T-cell (primary cell): ENCODE data around the gene TNFAIP3. TPM values are rescaled to one million over a fixed set of nuclear protein-coding genes. Genes with fewer than 3 reads are reported as not detected.

Experiments
- ATAC-seq, 4 experiments: fragments of 200-7000 bp in 3 of 4; fragments of 150-1000 bp in 1 of 4; cut with Tn5 transposase; replicated peaks in 1 of 4; 1 replicate in 3 of 4; 2 replicates in 1 of 4; pipeline ENCODE4 v1.10.0; 2021; ENCODE audit warnings: moderate library complexity in 3 of 4, mild to moderate bottlenecking in 2 of 4, moderate number of reproducible peaks in 1 of 4
- CTCF ChIA-PET, 2 donors: fragments of 300-600 bp; sonication (Branson Sonifier 250); formaldehyde crosslinking; loops; one replicate each; lab custom pipeline; 2022; ENCODE audit warnings: antibody characterized with exemption in 2 of 2; lab: Charles Lee
- POLR2A ChIA-PET, 2 donors: fragments of 300-600 bp; sonication (Branson Sonifier 250); formaldehyde crosslinking; loops; one replicate each; lab custom pipeline; 2022; ENCODE audit warnings: antibody characterized with exemption in 2 of 2; lab: Charles Lee
- DNase-seq, 35 experiments: peaks; one replicate each; pipeline versions ENCODE4 v3.0.0 to v3.0.0-alpha.2; 2013 to 2023
- H3K27ac ChIP-seq: one replicate; pipeline ENCODE4 v1.5.1; 2013; ENCODE audit warnings: low read length
- H3K27me3 ChIP-seq, 2 experiments: replicated peaks in 1 of 2; 1 replicate in 1 of 2; 2 replicates in 1 of 2; pipeline versions ENCODE4 v1.6.1 to v1.7.0; 2013; ENCODE audit warnings: low read length in 1 of 2, mixed read lengths in 1 of 2; ENCODE audit not compliant: control insufficient read depth in 2 of 2, insufficient read depth in 2 of 2; ENCODE audit errors: extremely low read depth in 1 of 2
- H3K36me3 ChIP-seq, 2 donors: 1 replicate in 1 of 2; 2 replicates in 1 of 2; pipeline versions ENCODE4 v1.6.1 to v1.7.0; 2013; ENCODE audit warnings: low read length in 1 of 2; ENCODE audit not compliant: control insufficient read depth in 2 of 2, insufficient read depth in 1 of 2; ENCODE audit errors: extremely low read depth in 1 of 2
- H3K4me1 ChIP-seq, 2 experiments: 1 replicate in 1 of 2; 2 replicates in 1 of 2; pipeline versions ENCODE4 v1.6.1 to v1.7.0; 2013; ENCODE audit warnings: low read length in 2 of 2, mixed read lengths in 1 of 2; ENCODE audit not compliant: insufficient read depth in 2 of 2, control insufficient read depth in 1 of 2; ENCODE audit errors: extremely low read depth in 1 of 2
- H3K4me3 ChIP-seq, 2 donors: 1 replicate in 1 of 2; 2 replicates in 1 of 2; pipeline versions ENCODE4 v1.5.1 to v1.7.0; 2013; ENCODE audit warnings: mild to moderate bottlenecking in 2 of 2, low read length in 1 of 2, moderate library complexity in 1 of 2; ENCODE audit not compliant: control insufficient read depth in 1 of 2; ENCODE audit errors: extremely low read depth in 1 of 2
- H3K9me3 ChIP-seq: 2 replicates; pipeline ENCODE4 v1.7.0; 2013
- H3K27ac Mint-ChIP-seq, 2 donors: one replicate each; pipeline ENCODE4 v1.8.0; 2020 to 2021; ENCODE audit warnings: mild to moderate bottlenecking in 2 of 2, mixed read lengths in 2 of 2
- H3K27me3 Mint-ChIP-seq, 2 donors: one replicate each; pipeline ENCODE4 v1.8.0; 2021 to 2022; ENCODE audit warnings: mixed read lengths in 2 of 2
- H3K36me3 Mint-ChIP-seq: one replicate; pipeline ENCODE4 v1.8.0; 2021; ENCODE audit warnings: mixed read lengths
- H3K4me1 Mint-ChIP-seq, 3 donors: one replicate each; pipeline ENCODE4 v1.8.0; 2020 to 2022; ENCODE audit warnings: mixed read lengths in 3 of 3, mild to moderate bottlenecking in 1 of 3
- H3K4me3 Mint-ChIP-seq, 3 donors: one replicate each; pipeline ENCODE4 v1.8.0; 2020 to 2022; ENCODE audit warnings: mild to moderate bottlenecking in 3 of 3, mixed read lengths in 3 of 3, moderate library complexity in 3 of 3
- H3K9me3 Mint-ChIP-seq, 3 donors: one replicate each; pipeline ENCODE4 v1.8.0; 2020 to 2022; ENCODE audit warnings: mixed read lengths in 3 of 3
- WGBS: methylation state at CpG from one replicate; pipeline ENCODE4 v1.1.5; 2013; ENCODE audit warnings: missing lambda C conversion rate; ENCODE audit not compliant: insufficient coverage; 5-methylcytosine and 5-hydroxymethylcytosine counted together
- total RNA-seq, 35 experiments: library from RNA in 6 of 35; stranded (reverse) in 6 of 35; fragments of 120-200 nt in 1 of 35; gene quantifications; one replicate each; pipeline versions ENCODE4 v1.2.1 to v1.2.4 and lab custom pipeline; 2013 to 2026

The TNFAIP3 gene
- total RNA-seq, 5 donors from 2014 or later (not counting 1 experiment from before 2014, with no cell fraction given), result 109 to 2,994 (median 145) TPM

- peak overlapping the region; percentile 90 to 100 for H3K4me3 ChIP-seq
- 1% methylated on average over 29 of the region's 32 CpGs for WGBS
- ATAC-seq, result peak in 1 of 4 experiments; percentile 20
- peak in 29 of 35 experiments; percentile 27 to 70 (median 55) for DNase-seq
- Mint-ChIP-seq H3K4me3 (peak overlapping the region; percentile 92 to 98 (median 96)), H3K9me3 (no peaks in the 10 kb centered on the region), H3K27me3 (no peaks in the 10 kb centered on the region), H3K27ac (peak overlapping the region; percentile 95 to 98), H3K4me1 (peaks cover 62 to 70% (median 66%) of the 10 kb centered on the region in 3 donors), H3K36me3 (peaks cover 49% of the 10 kb centered on the region)
- CTCF ChIA-PET, result interaction anchor here (0.6 to 7.9 kb wide), 19 partner anchors 9 to 160 kb away, joined by 3 to 52 read pairs (median 5); no protein-coding TSS in a partner anchor
- H3K27me3 ChIP-seq, result no peaks in the 10 kb centered on the region
- H3K9me3 ChIP-seq, result no peaks in the 10 kb centered on the region
- peak overlapping the region; percentile 99 for H3K27ac ChIP-seq
- POLR2A ChIA-PET, result interaction anchor here (0.6 to 9.2 kb wide), 25 partner anchors 9 to 168 kb away, joined by 3 to 204 read pairs (median 5); no protein-coding TSS in a partner anchor
- peaks cover 32 to 37% of the 10 kb centered on the region in 2 experiments for H3K4me1 ChIP-seq
- H3K36me3 ChIP-seq, result peaks cover 0 to 14% of the 10 kb centered on the region in 2 donors
These were observed 838 bp downstream of the TNFAIP3 start for GRCh38 chr6:137867685-137868509.

GRCh38 chr6:137868721-137869548, 1.9 kb downstream of the TNFAIP3 start:
- no peaks in the 10 kb centered on the region for H3K27me3 ChIP-seq
- ATAC-seq (no peak), DNase-seq (peak in 3 of 35 experiments; percentile 19 to 49 (median 47))
- peak overlapping the region; percentile 95 to 98 for H3K27ac Mint-ChIP-seq
- ChIA-PET CTCF (interaction anchor here (0.9 to 7.9 kb wide), 11 partner anchors 13 to 163 kb away, joined by 3 to 52 read pairs (median 7); no protein-coding TSS in a partner anchor), POLR2A (interaction anchor here (0.7 to 9.2 kb wide), 23 partner anchors 8 to 171 kb away, joined by 3 to 204 read pairs (median 5); no protein-coding TSS in a partner anchor)
- no peaks in the 10 kb centered on the region for H3K9me3 ChIP-seq
- H3K27me3 Mint-ChIP-seq, result no peaks in the 10 kb centered on the region
- peaks cover 0 to 22% of the 10 kb centered on the region in 2 donors for H3K36me3 ChIP-seq
- peaks cover 57% of the 10 kb centered on the region for H3K36me3 Mint-ChIP-seq
- H3K9me3 Mint-ChIP-seq, result no peaks in the 10 kb centered on the region
- 37% methylated on average over 5 of the region's 10 CpGs for WGBS
- peaks cover 73 to 80% (median 77%) of the 10 kb centered on the region in 3 donors for H3K4me1 Mint-ChIP-seq
- H3K4me3 Mint-ChIP-seq, result peak overlapping the region; percentile 92 to 98 (median 96)
- peak overlapping the region; percentile 90 to 100 for H3K4me3 ChIP-seq
- H3K27ac ChIP-seq, result peak overlapping the region; percentile 99
- peaks cover 39 to 42% of the 10 kb centered on the region in 2 experiments for H3K4me1 ChIP-seq

- peaks cover 39 to 48% of the 10 kb centered on the region in 2 experiments for H3K4me1 ChIP-seq
- no CpG with 5 or more reads among the region's 3 CpGs for WGBS
- H3K4me3 ChIP-seq, result peak overlapping the region; percentile 90 to 100
- Mint-ChIP-seq H3K27ac (peak overlapping the region; percentile 95 to 98), H3K27me3 (no peaks in the 10 kb centered on the region), H3K9me3 (no peaks in the 10 kb centered on the region), H3K4me3 (peak overlapping the region; percentile 92 to 98 (median 96)), H3K36me3 (peaks cover 59% of the 10 kb centered on the region), H3K4me1 (peaks cover 78 to 81% (median 79%) of the 10 kb centered on the region in 3 donors)
- ChIA-PET CTCF (interaction anchor here (1.2 to 7.9 kb wide), 11 partner anchors 12 to 164 kb away, joined by 3 to 52 read pairs (median 5); no protein-coding TSS in a partner anchor), POLR2A (interaction anchor here (0.6 to 9.2 kb wide), 30 partner anchors 8 to 1966 kb away, joined by 3 to 204 read pairs (median 4); no protein-coding TSS in a partner anchor)
- peaks cover 3 to 30% of the 10 kb centered on the region in 2 donors for H3K36me3 ChIP-seq
- H3K9me3 ChIP-seq, result no peaks in the 10 kb centered on the region
- H3K27me3 ChIP-seq, result no peaks in the 10 kb centered on the region
- peak overlapping the region; percentile 99 for H3K27ac ChIP-seq
- DNase-seq, result peak in 2 of 35 experiments; percentile 33 to 42
- no peak for ATAC-seq
These were observed 2.7 kb downstream of the TNFAIP3 start for GRCh38 chr6:137869549-137870307.

- Mint-ChIP-seq H3K9me3 (no peaks in the 10 kb centered on the region), H3K27ac (peak overlapping the region; percentile 95 to 98), H3K36me3 (peaks cover 65% of the 10 kb centered on the region), H3K4me3 (peak overlapping the region; percentile 92 to 98 (median 96)), H3K27me3 (no peaks in the 10 kb centered on the region), H3K4me1 (peaks cover 78 to 81% (median 80%) of the 10 kb centered on the region in 3 donors)
- peak overlapping the region; percentile 90 to 100 for H3K4me3 ChIP-seq
- H3K27ac ChIP-seq, result peak overlapping the region; percentile 99
- ATAC-seq (no peak), DNase-seq (peak in 2 of 35 experiments; percentile 29 to 40)
- H3K36me3 ChIP-seq, result peaks cover 8 to 35% of the 10 kb centered on the region in 2 donors
- ChIA-PET CTCF (interaction anchor here (0.7 to 7.9 kb wide), 12 partner anchors 11 to 164 kb away, joined by 3 to 52 read pairs (median 4); no protein-coding TSS in a partner anchor), POLR2A (interaction anchor here (0.6 to 9.2 kb wide), 28 partner anchors 7 to 1967 kb away, joined by 3 to 204 read pairs (median 4); no protein-coding TSS in a partner anchor)
- no peaks in the 10 kb centered on the region for H3K9me3 ChIP-seq
- no peaks in the 10 kb centered on the region for H3K27me3 ChIP-seq
- WGBS, result no CpG with 5 or more reads among the region's 5 CpGs
- H3K4me1 ChIP-seq, result peaks cover 39 to 53% of the 10 kb centered on the region in 2 experiments
These were observed 3.2 kb downstream of the TNFAIP3 start for GRCh38 chr6:137870308-137870644.

DNA sequence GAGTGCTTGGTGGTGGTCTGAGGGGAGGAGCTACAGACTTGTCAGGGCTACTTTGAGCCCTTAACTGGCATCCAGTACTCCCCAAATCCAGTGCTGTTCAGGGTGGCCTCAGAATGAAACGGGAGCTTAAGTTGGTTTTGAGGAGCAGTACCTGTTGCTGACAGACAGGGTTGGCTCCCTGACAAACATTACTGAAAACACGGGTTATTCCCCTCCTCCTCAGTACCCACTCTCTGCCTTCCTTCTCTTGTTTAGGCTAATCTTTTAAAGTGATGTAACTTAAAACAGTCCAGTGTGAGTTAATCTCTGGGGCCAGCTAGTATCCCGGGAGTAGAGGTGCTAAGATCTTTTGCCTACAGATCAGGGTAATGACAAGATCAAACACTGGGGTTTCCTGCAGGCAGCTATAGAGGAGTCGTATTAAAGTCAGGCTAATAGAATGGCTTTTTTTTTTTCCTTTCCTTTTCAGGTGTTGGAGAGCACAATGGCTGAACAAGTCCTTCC, 3.7 kb downstream of the TNFAIP3 start:
- CTCF ChIA-PET, result interaction anchor here (0.5 to 7.9 kb wide), 17 partner anchors 11 to 166 kb away, joined by 3 to 52 read pairs (median 5); no protein-coding TSS in a partner anchor

More for the DNA sequence above, 3.7 kb downstream of the TNFAIP3 start:
- peak overlapping the region; percentile 90 to 100 for H3K4me3 ChIP-seq
- Mint-ChIP-seq H3K27me3 (no peaks in the 10 kb centered on the region), H3K4me3 (peak overlapping the region; percentile 92 to 98 (median 96)), H3K27ac (peak overlapping the region; percentile 95 to 98), H3K36me3 (peaks cover 70% of the 10 kb centered on the region), H3K4me1 (peaks cover 78 to 82% (median 82%) of the 10 kb centered on the region in 3 donors), H3K9me3 (no peaks in the 10 kb centered on the region)
- H3K27ac ChIP-seq, result peak overlapping the region; percentile 99
- H3K4me1 ChIP-seq, result peaks cover 39 to 49% of the 10 kb centered on the region in 2 experiments
- DNase-seq (peak in 15 of 35 experiments; percentile 28 to 71 (median 43)), ATAC-seq (peak in 1 of 4 experiments; percentile 5)
- H3K9me3 ChIP-seq, result no peaks in the 10 kb centered on the region
- 0% methylated on average over 1 of the region's 4 CpGs for WGBS
- no peaks in the 10 kb centered on the region for H3K27me3 ChIP-seq
- POLR2A ChIA-PET, result interaction anchor here (0.5 to 9.2 kb wide), 26 partner anchors 7 to 393 kb away, joined by 3 to 204 read pairs (median 5); no protein-coding TSS in a partner anchor
- peaks cover 8 to 40% of the 10 kb centered on the region in 2 donors for H3K36me3 ChIP-seq
